HG02938 (cell line): ENCODE measurements around the gene FLYWCH2.

Source experiments
- ATAC-seq: cut with Tn5 transposase; IDR thresholded peaks from one replicate; pipeline ENCODE4 v1.9.1; 2021; ENCODE audit warnings: mild to moderate bottlenecking, moderate library complexity; ENCODE audit not compliant: unreplicated experiment

Gene FLYWCH2

DNA sequence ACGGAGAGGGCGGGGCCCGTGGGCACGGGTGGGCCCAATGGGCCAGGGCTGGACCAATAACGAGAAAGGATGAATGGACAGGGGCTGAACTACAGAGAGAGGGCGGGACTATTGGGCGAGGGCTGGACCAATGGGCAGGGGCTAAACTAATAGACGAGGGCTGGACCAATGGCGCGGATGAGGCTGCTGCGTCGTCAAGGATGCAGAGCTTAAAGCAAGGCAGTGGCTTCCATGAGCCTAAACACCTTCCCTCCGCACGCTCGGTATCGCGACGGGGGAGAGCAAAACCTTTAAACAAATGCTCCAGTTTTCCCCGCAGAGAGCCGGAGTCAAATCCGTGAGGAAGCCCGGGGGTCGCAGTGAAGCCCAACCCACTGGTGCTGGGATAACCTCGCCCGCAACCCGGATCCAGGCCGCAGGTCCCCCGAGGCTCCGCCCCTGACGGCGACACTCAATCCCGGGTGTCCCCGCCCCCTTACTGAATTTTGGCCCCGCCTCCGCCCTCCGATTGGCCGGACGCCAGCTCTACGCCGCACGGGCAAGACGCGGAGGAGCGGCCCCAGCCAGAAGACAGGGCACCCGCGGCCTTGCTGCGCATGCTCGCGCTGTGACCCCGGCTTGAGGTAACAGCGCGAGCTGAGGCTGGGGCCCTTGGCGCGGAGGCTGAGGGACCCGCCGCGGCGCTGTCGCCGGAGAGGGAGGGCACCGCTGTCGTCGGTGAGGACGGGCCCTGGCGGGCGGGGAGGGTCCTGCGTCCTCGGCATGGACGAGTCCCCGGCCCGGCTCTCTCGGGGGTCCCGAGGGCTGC lies at the start of gene FLYWCH2:
FLYWCH2 (plus strand) TSS at position 566 of the 808 bp plus-strand sequence. CDS start 13,235 bp downstream, outside the sequence.
- peak; percentile 88 for ATAC-seq

DNA sequence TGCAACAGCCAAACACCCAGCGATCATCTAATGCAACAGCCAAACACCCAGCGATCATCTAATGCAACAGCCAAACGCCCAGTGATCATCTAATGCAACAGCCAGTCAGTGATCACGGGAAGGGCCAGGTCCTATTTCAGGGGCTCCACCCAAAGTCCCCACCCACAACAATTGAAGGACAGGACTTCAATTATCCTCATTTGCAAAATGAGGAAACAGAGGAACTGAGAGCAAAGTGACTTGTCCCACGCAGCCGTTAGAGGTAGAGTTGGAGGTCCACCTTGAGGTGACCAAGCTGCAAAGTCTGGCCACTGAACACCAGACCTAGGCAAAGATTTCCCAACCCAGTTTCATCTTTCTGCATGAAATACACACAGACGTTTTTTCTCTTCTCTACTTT lies 49.2 kb upstream of the FLYWCH2 start:
- ATAC-seq, result no peak

- no peak for ATAC-seq
Observed at GRCh38 chr16:2834968-2835367, 48.0 kb upstream of the FLYWCH2 start.

DNA sequence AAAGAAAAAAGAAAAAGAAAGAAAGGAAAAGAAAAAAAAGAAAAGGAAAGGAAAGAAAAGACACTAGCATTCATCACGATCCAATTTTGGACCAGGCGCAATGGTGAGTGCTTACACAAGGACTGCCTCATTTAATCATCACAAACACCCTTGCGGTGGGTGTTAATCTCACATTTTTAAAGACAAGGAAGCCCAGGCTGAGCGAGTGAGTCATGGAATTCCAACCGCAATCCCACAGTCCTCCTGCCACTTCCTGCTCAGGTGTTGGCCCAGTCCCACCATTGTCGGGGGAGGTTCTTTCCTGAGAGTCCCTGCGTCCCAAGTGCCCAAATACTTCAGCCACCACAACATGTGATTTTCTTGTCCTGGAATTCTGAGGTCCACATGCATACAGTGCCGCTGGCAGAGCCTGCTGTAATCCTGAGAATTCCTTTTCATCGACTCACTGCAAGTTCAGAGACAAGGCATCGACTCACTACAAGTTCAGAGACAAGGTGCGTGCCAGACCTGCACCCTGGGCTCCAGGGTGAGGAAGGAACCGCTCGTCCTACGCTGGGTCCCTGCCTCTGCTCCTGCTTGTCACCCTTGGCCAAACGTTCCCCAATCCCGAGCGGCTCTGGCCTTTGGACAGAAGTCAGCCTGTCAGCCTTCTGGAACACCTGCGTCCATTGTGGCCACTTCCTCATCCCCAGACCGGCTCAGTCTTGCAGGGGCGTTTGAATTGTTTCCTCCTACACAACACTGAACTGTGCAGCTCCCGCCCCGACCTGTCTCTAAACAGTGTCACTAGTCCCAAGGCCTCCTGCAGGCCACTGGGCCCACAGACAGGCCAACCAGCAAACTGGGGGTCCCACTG lies 47.1 kb upstream of the FLYWCH2 start:
- no peak for ATAC-seq

DNA sequence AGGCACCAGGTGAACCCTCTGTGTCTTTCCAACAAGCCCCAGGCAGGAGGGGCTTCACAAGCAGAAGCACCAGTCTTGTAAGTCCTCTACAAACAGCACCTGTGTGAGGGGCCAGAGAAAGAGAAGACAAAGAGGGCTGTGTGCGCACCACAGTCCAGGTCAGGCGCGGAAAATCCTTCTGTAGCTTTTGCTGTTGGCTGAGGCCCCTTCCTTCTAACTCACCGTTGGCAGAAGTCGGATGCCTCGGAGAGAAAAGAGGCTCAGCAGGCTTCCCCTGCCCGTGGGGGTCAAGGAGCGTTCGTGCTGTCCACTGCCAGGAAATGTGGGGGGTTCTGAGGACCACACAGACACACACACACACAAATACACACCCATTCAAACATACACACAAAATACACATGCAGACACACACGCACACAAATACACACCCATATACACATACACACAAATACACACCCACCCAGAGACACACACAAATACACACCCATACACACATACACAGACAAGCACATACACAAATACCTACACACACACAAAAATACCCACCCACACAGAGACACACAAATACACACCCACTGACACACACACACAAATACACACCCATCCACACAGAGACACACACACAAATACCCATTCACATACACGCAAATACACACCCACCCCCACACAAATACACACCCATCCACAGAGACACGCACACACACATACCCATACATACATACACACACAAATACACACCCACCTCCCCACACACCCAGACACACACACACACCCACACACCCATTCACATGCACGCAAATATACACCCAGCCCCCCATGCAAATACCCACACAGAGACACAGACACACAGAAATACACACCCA lies 46.1 kb upstream of the FLYWCH2 start:
- no peak for ATAC-seq

- no peak for ATAC-seq
Observed at GRCh38 chr16:2838928-2839327, 44.1 kb upstream of the FLYWCH2 start.

DNA sequence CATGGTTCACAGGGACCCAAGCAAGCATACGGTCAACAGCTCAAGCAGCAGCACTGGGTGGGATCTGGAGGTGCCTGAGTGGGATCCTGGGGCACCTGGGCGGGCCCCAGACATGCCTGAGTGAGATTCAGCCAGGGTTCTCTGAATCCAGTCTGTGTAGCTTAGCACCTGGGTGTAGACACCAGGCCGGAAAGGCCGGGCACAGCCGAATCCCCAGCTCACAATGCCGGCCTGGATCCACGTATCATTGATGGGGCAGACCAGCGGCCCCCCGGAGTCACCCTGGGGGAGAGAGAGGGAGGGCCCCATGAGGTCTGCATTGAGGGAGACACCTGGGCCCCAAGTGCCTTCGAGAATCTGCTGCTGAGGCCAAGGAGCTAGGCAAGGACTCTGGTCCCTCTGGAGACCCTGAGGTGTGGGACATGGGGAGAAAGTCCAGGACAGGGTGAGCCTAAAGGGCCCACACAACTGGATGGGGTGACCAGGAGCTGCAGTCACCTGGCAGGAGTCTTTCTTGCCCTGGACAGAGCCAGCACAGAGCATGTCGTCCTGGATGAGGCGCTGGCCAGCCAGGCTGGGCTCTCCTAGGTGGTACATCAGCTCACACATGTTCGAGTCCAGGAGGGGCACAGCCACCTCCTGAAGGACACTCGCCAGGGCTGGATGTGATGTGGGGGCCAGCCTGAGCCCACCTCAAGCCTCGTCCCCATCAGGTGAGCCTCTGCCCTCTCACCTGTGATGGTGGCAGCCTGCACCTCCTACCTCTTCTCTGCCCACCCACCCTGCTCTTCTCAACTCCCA lies 43.2 kb upstream of the FLYWCH2 start:
- no peak for ATAC-seq

- no peak for ATAC-seq
Observed at GRCh38 chr16:2840914-2841313, 42.1 kb upstream of the FLYWCH2 start.

DNA sequence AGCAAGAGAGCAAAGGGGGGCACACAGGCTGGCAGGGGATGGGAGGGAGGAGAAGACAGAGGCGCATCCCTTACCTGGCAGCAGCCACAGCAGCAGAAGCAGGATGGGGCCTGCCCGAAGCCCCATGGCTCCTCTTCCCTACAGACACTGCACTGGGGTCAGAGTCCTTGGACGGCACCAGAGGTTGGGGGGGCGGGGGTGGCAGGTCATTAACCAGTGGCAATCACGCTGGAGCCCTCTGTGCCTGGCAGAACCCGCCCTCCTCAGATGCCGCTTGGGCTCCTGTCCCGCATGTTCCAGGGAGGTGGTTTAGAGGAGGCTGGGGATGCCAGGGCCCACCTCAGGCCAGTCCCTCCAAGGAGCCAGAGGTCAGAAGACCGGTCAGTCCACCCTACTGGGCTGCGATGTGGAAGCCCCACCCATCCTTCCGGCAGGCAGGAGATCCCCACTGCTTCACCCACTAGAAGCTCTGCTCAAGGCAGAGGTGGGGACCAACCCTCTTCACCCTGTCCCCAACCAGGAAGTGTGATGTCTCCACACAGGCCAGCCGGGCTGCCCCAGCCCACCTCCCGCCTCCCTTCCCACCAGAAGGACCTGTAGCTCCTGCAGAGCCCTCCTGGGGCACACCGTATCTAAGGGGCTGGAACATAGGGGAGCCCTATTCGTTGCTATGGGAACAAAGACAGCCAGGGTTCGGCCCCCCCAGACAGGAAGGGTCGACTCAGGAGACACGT lies 41.2 kb upstream of the FLYWCH2 start:
- ATAC-seq, result no peak

GRCh38 chr16:2842340-2843000 lies 40.5 kb upstream of the FLYWCH2 start:
- ATAC-seq, result no peak

GRCh38 chr16:2843526-2843925 lies 39.5 kb upstream of the FLYWCH2 start:
- ATAC-seq, result no peak

- ATAC-seq, result no peak
Observed at GRCh38 chr16:2845116-2845515, 37.9 kb upstream of the FLYWCH2 start.

- no peak for ATAC-seq
Observed at GRCh38 chr16:2846511-2847310, 36.3 kb upstream of the FLYWCH2 start.

DNA sequence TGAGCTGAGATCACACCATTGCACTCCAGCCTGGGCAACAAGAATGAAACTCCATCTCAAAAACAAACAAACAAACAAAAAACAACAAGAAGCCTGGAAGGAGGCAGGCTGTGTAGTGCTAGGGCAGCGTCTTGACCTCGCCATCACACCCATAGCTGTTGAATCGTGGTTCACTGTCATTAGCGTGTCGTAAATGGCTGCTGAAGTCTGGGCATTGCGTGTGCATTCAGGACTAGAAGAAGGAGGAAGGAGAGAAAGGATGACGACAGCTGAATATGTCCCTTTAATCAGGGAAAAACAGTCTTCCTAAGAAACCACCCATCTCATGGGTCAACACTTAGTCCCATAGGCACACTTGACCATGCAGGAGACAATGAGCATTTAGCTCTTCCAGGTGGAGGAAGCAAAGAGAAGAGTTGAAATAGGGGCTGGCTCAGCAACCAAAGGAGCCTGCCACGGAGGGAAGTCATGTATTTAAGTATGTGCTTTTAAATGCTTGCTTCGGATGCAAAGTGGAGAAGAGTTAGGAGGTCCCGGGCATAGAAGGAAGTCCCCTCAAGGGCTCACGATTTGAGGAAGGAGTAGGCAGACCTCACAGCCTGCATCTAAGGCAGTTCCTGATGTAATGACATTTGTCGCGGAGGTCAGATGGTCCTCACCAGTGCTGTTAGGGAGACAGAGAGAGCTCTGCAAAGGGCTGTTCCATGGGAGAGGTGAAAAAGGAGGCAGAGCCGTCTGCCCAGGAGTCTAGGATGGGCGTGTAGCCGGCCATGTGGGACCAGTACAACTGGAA lies 33.9 kb upstream of the FLYWCH2 start:
- ATAC-seq, result no peak

- no peak for ATAC-seq
Observed at GRCh38 chr16:2852003-2852730, 30.8 kb upstream of the FLYWCH2 start.

GRCh38 chr16:2852731-2853507 lies 30.1 kb upstream of the FLYWCH2 start:
- no peak for ATAC-seq
